GM19240 (cell line): ENCODE data around the gene TBX19.

ENCODE experiments used
- DNase-seq: peaks from one replicate; pipeline ENCODE4 v3.0.0; 2011; ENCODE audit warnings: low spot score; ENCODE audit not compliant: insufficient read length

The TBX19 gene

DNA sequence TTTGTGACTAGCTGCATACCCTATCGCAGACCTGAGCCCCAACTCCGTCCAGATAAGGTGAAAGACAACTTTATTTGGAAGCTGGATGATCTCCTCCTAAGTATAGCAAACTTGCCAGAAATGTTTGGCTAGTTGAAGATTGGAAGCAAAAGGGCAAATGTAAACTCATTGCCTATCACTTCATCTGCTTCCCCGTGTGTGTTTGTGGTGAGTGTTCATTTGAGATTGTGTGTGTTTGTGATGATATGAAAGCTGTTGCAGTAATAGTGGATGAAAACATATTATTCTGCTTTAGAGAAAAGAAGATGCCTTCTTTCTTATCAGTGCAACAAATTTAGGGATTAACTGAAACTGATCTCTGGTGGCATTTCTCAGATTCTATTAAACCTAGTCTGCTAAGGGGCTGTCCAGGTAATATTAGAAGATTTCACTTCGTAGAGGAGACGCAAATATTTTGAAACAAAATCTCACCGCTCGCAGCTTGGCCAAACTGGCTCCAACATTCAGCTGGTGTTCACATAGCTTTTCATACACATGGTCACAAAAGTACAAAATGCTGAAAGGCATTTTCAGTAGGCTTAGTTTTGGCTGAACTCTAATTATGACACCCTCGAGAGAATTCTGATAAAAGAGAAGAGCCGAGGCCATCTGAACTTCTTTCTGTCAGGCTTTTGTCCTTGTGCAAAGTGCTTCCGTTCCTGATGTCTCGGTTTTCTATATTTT, 1.1 kb downstream of the TBX19 start:
- no peak for DNase-seq

GRCh38 chr1:168285521-168285790, 4.8 kb downstream of the TBX19 start:
- DNase-seq, result no peak

GRCh38 chr1:168285971-168286927, 5.6 kb downstream of the TBX19 start:
- no peak for DNase-seq

GRCh38 chr1:168287237-168287664, 6.6 kb downstream of the TBX19 start:
- no peak for DNase-seq

DNA sequence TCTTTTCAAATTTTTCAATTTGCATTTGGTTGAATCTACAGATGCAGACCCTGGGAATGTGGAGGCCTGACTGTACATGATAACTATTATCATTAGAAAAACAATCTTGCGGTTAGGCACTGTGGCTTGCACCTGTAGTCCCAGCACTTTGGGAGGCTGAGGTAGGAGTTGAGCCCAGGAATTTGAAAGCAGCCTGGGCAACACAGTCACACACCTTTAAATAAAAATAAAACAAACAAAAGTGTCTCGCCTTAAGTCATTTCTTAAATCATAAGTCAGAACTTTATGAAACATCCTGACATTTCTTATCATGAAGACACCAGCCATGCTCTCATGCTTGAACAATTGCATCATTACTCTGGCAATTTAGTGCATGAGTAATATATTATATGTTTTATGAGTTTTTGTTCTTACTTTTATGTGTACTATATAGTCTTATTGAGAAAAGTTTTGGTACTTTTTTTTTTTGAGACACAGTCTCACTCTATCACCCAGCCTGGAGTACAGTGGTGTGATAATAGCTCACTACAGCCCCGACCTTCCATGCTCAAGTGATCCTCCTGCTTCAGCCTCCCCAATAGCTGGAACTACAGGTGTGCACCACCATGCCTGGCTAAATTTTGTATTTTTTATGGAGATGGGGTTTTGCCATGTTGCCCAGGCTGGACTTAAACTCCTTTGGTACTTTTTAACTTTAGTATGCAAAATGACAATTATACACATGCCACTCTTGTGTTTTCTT, 7.8 kb downstream of the TBX19 start:
- no peak for DNase-seq

- no peak for DNase-seq
These were observed 10.7 kb downstream of the TBX19 start for GRCh38 chr1:168291222-168291837.

DNA sequence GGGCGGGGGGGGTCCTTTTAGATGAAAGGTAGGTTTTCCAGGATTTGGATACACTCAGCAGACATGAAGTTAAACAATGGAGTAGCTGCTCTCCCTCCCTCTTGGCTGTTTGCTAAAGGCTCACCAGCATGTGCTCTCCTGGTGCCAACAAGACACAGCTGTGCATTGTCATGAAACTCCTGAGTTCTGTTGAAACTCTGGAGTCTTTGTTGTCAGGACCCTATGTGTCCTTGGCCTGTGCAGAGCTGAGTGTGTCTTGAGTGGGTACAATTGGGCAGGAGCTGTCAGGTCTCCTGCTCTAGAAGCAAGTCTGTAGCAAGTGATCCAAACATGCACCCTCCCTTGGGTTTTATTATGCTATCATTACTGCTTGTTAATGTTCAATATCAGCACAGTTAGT, 12.7 kb downstream of the TBX19 start:
- DNase-seq, result no peak

DNA sequence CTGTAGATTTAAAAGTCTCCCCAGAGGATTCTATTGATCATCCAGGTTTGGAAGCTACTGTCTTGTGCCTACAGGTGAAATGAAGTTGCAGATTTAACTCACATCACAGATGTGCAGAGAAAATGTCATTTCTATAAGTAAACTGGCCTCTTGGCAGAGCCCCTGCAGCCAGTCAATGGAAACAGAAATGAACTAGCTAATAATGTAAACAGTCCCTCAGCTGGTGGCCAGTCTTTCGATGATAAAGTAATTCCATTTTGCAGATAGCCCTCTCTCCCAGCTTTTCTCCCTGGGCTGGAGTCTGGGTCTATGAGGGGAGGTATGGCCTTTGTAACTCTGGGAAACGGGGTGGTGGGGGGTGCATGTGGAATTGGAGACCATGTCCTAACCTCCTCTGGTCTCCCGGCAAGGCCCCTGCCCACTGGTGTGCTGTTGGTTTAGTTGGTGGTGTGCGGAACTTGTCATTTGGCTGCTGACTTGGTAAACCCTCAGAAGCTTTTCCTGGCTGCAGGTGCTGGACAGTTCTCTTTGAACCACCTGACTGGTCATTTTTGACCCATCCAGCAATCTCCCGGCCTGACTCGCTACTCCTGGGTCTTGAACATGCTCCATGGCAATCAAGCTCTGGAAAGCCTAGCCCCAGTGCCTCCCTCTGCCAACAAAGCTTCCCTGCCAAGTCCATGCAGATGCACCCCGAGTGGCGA, 14.9 kb downstream of the TBX19 start:
- no peak for DNase-seq

DNA sequence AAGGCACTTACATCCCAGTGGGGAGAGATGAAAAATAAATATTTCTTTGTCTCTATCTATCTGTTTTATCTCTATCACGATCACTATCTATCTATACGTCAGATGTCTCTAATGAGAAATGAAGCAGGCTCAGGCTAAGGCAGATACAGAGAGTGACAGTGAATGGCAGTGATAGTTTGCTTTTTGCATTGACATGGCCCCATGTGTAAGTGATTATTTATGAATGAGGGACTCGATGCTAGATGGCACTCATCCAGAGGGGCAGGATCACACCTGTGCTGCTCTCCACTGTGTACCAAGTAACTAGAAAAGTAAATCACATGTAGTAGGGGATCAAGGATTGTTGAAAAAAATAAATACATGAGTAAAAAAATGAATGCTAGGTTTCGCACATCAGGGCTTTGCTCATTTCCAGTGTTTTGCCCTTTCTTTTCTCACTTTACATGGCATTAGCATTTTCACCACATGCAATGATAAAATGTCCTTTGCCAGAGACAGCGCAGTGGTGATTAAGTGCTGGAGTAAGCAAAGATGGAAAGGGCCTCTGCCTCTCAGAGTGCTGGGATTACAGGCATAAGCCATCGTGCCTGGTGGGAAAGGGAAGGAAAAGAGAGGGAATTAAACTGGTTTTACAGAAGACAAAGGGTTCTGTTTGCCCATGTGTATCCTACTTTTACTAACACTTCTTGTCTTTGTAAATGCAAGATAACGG, 16.5 kb downstream of the TBX19 start:
- DNase-seq, result no peak

DNA sequence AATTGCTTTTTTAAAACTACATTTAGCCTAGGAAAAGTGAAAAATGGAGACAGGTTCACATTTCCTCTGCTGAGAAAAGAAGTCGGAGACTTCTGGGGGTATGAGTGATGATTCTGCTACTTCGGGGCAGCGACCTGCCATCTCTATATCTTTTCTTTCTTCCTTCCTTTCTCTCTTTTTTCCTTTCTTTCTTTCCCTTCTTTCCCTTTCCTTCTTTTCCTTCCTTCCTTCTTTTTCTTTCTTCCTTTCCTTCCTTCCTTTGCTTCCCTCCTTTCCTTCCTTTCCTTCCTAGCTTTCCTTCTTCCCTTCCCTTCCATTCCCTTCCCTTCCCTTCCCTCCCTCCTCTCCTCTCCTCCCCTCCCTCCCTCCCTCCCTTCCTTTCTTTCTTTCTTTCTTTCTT, 17.8 kb downstream of the TBX19 start:
- DNase-seq, result no peak

- DNase-seq, result no peak
These were observed 19.9 kb downstream of the TBX19 start for GRCh38 chr1:168300626-168301025.

GRCh38 chr1:168301664-168302320, 21.1 kb downstream of the TBX19 start:
- DNase-seq, result no peak

- no peak for DNase-seq
These were observed 23.3 kb downstream of the TBX19 start for GRCh38 chr1:168303716-168304540.

GRCh38 chr1:168304865-168305264, 24.2 kb downstream of the TBX19 start:
- no peak for DNase-seq

GRCh38 chr1:168312718-168313604, 32.3 kb downstream of the TBX19 start:
- DNase-seq, result no peak

DNA sequence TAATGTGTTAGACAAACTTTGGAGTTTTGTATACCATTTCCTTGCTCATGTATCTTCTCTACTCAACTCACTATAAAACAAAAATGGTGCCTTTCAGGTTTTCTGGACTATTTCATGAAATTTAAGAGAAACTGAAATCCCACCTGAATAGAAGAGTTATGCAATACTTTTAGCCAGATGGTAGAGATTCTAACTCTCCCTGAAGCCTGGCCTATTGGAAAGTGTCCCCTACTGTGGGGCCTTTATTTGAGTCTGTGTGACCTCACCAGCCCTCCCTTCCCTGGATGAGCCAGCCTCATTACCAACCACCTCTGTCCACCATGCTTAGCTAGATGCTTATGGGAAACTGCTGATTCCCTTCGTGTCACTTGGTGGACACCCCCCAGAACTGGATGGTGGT, 35.5 kb downstream of the TBX19 start:
- no peak for DNase-seq

DNA sequence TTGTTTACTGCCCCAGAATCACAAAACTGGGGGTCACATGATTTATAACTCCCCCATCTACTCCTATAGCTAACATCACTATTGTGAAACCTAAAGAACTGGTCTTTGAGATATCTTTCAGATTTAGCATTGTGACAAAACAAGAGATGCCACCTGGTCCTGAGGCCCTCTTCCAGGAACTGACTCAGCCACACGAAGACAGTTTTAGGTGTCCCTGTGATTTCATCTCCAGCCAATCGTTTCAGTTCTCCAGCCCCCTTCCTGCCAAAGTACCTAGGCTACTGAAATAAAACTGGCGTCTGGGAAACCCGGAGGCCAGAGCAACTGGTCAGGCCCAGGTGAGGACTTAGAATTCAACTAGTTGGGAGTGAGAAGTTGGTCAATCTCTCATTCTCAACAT, 36.6 kb downstream of the TBX19 start:
- no peak for DNase-seq

- no peak for DNase-seq
These were observed 39.0 kb downstream of the TBX19 start for GRCh38 chr1:168319691-168320090.
